ENCODE results near the gene SOWAHC. TPM values are rescaled to one million over a fixed set of nuclear protein-coding genes. Genes with fewer than 3 reads are reported as not detected.

Gene SOWAHC
- total RNA-seq, 1 experiment from 2014 or later: 18.6 TPM

GRCh38 chr2:109632158-109632789 is 18.1 kb downstream of the SOWAHC start (continued):
- TF ChIP-seq, protein P1, sequence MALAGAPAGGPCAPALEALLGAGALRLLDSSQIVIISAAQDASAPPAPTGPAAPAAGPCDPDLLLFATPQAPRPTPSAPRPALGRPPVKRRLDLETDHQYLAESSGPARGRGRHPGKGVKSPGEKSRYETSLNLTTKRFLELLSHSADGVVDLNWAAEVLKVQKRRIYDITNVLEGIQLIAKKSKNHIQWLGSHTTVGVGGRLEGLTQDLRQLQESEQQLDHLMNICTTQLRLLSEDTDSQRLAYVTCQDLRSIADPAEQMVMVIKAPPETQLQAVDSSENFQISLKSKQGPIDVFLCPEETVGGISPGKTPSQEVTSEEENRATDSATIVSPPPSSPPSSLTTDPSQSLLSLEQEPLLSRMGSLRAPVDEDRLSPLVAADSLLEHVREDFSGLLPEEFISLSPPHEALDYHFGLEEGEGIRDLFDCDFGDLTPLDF (CRISPR knock-in tag; IDR thresholded peaks at IDR 0.05): no peak
- TF ChIP-seq STAT6 (CRISPR knock-in tag; conservative IDR thresholded peaks at IDR 0.05; ENCODE audit: low read depth): no peak
- TF ChIP-seq CDX4 (CRISPR knock-in tag; IDR thresholded peaks at IDR 0.05; ENCODE audit: borderline replicate concordance): no peak
- no peak for TF ChIP-seq CTCF (IDR thresholded peaks at IDR 0.05)

GRCh38 chr2:109633284-109633961 is 19.3 kb downstream of the SOWAHC start:
- Mint-ChIP-seq H3K36me3 (no peaks in the 10 kb centered on the region), H3K4me3 (no peak overlapping the region), H3K27ac (no peak overlapping the region), H3K27me3 (ENCODE audit: low read depth) (no peaks in the 10 kb centered on the region), H3K4me1 (peaks cover under 1% of the 10 kb centered on the region; the same call in 1 of the 2 replicates), H3K9me3 (no peaks in the 10 kb centered on the region)
- no peak for TF ChIP-seq NFATC4 (CRISPR knock-in tag; IDR thresholded peaks at IDR 0.05)
- no peak for TF ChIP-seq ZNF121 (CRISPR knock-in tag; IDR thresholded peaks at IDR 0.05)
- TF ChIP-seq IRF2 (CRISPR knock-in tag; IDR thresholded peaks at IDR 0.05; ENCODE audit: borderline replicate concordance, low read depth): no peak
- no peak for TF ChIP-seq ZBTB21 (CRISPR knock-in tag; IDR thresholded peaks at IDR 0.05; ENCODE audit: borderline replicate concordance)
- no peak for TF ChIP-seq RELA (CRISPR knock-in tag; IDR thresholded peaks at IDR 0.05; ENCODE audit: borderline replicate concordance)
- no peak for TF ChIP-seq ZNF263 (CRISPR knock-in tag; IDR thresholded peaks at IDR 0.05; ENCODE audit: low read depth)
- TF ChIP-seq, protein P2, sequence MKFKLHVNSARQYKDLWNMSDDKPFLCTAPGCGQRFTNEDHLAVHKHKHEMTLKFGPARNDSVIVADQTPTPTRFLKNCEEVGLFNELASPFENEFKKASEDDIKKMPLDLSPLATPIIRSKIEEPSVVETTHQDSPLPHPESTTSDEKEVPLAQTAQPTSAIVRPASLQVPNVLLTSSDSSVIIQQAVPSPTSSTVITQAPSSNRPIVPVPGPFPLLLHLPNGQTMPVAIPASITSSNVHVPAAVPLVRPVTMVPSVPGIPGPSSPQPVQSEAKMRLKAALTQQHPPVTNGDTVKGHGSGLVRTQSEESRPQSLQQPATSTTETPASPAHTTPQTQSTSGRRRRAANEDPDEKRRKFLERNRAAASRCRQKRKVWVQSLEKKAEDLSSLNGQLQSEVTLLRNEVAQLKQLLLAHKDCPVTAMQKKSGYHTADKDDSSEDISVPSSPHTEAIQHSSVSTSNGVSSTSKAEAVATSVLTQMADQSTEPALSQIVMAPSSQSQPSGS (CRISPR knock-in tag; IDR thresholded peaks at IDR 0.05; ENCODE audit: borderline replicate concordance, low read depth): no peak
- no peak for TF ChIP-seq ZNF396 (CRISPR knock-in tag; IDR thresholded peaks at IDR 0.05; ENCODE audit: borderline replicate concordance)
- TF ChIP-seq SP1 (CRISPR knock-in tag; conservative IDR thresholded peaks at IDR 0.05): no peak
- TF ChIP-seq ZNF671 (CRISPR knock-in tag; IDR thresholded peaks at IDR 0.05): no peak
- TF ChIP-seq, protein P3, sequence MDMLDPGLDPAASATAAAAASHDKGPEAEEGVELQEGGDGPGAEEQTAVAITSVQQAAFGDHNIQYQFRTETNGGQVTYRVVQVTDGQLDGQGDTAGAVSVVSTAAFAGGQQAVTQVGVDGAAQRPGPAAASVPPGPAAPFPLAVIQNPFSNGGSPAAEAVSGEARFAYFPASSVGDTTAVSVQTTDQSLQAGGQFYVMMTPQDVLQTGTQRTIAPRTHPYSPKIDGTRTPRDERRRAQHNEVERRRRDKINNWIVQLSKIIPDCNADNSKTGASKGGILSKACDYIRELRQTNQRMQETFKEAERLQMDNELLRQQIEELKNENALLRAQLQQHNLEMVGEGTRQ (CRISPR knock-in tag; IDR thresholded peaks at IDR 0.05): no peak
- TF ChIP-seq ZNF138 (CRISPR knock-in tag; conservative IDR thresholded peaks at IDR 0.05): no peak
- TF ChIP-seq JAZF1 (CRISPR knock-in tag; IDR thresholded peaks at IDR 0.05): no peak
- no peak for TF ChIP-seq TP53 (CRISPR knock-in tag; IDR thresholded peaks at IDR 0.05)
- no peak for TF ChIP-seq NR1H2 (CRISPR knock-in tag; IDR thresholded peaks at IDR 0.05)
- TF ChIP-seq PRRX2 (CRISPR knock-in tag; IDR thresholded peaks at IDR 0.05): no peak
- TF ChIP-seq TCF7 (CRISPR knock-in tag; IDR thresholded peaks at IDR 0.05; ENCODE audit: low read depth): no peak
- ChIA-PET CTCF (no interaction called here), POLR2A (no interaction called here)
- DNase-seq (ENCODE audit: low spot score): no peak
- no peak for ATAC-seq

Data from WTC11 (cell line).